B cell (primary cell): Measurements from ENCODE around the gene FUS. TPM values are rescaled to one million over a fixed set of nuclear protein-coding genes. Genes with fewer than 3 reads are reported as not detected.

Experiments used
- ATAC-seq: fragments of 200-7000 bp; cut with Tn5 transposase; one replicate; pipeline ENCODE4 v1.10.0; 2021; ENCODE audit warnings: low read depth, mild to moderate bottlenecking, moderate number of reproducible peaks, moderate library complexity
- CTCF ChIA-PET: fragments of 350-600 bp; sonication (Branson Sonifier 250); formaldehyde crosslinking; loops from one replicate; lab custom pipeline; 2021; ENCODE audit warnings: antibody characterized with exemption, inconsistent platforms; lab: Charles Lee
- POLR2A ChIA-PET: fragments of 350-600 bp; sonication (Branson Sonifier 250); formaldehyde crosslinking; loops from one replicate; lab custom pipeline; 2021; ENCODE audit warnings: antibody characterized with exemption; lab: Charles Lee
- DNase-seq: peaks from one replicate; pipeline ENCODE4 v3.0.0; 2013
- H2AFZ ChIP-seq: 2 replicates; pipeline ENCODE4 v1.6.1; 2012; ENCODE audit warnings: mild to moderate bottlenecking, low read depth, low read length; ENCODE audit not compliant: insufficient read depth, poor library complexity, severe bottlenecking
- H3K27ac ChIP-seq, 2 donors: 1 replicate in 1 of 2; 2 replicates in 1 of 2; pipeline ENCODE4 v1.5.1; 2012 to 2013; ENCODE audit warnings: low read length in 2 of 2, mild to moderate bottlenecking in 2 of 2, moderate library complexity in 1 of 2
- H3K27me3 ChIP-seq, 4 experiments: fragments of 200-600 bp in 1 of 4; sonication (generic) in 1 of 4; replicated peaks in 1 of 4; 1 replicate in 2 of 4; 2 replicates in 2 of 4; pipeline versions ENCODE4 v1.6.1 to v1.7.0; 2013 to 2016; ENCODE audit warnings: low read length in 3 of 4, mild to moderate bottlenecking in 2 of 4, mixed read lengths in 1 of 4, moderate library complexity in 1 of 4; ENCODE audit not compliant: insufficient read depth in 4 of 4, control insufficient read depth in 3 of 4; ENCODE audit errors: control extremely low read depth in 1 of 4
- H3K36me3 ChIP-seq, 2 experiments: replicated peaks in 1 of 2; 1 replicate in 1 of 2; 2 replicates in 1 of 2; pipeline versions ENCODE4 v1.6.1 to v1.7.1; 2013; ENCODE audit warnings: low read length in 1 of 2; ENCODE audit not compliant: insufficient read depth in 2 of 2, control insufficient read depth in 1 of 2; ENCODE audit errors: control extremely low read depth in 1 of 2, extremely low read depth in 1 of 2
- H3K4me1 ChIP-seq, 2 donors: fragments of 200-600 bp in 1 of 2; sonication (generic) in 1 of 2; 1 replicate in 1 of 2; 2 replicates in 1 of 2; pipeline versions ENCODE4 v1.5.1 to v1.6.1; 2013 to 2017; ENCODE audit warnings: low read length in 2 of 2; ENCODE audit not compliant: control insufficient read depth in 2 of 2, insufficient read depth in 2 of 2
- H3K4me2 ChIP-seq: replicated peaks from 2 replicates; pipeline ENCODE3; 2012; ENCODE audit warnings: mild to moderate bottlenecking, low read depth, low read length; ENCODE audit not compliant: poor library complexity, severe bottlenecking
- H3K4me3 ChIP-seq, 5 experiments: fragments of 200-600 bp in 1 of 5; sonication (generic) in 1 of 5; 1 replicate in 3 of 5; 2 replicates in 2 of 5; pipeline versions ENCODE4 v1.5.1 to v1.7.0; 2011 to 2016; ENCODE audit warnings: low read length in 4 of 5, mild to moderate bottlenecking in 4 of 5, low read depth in 2 of 5, control low read depth in 1 of 5, moderate library complexity in 1 of 5; ENCODE audit not compliant: insufficient read depth in 1 of 5; ENCODE audit errors: control extremely low read depth in 1 of 5, extremely low read depth in 1 of 5
- H3K79me2 ChIP-seq: fragments of 200-600 bp; sonication (generic); one replicate; pipeline ENCODE4 v1.6.0; 2016; ENCODE audit warnings: low read length; ENCODE audit not compliant: control insufficient read depth, insufficient read depth
- H3K9ac ChIP-seq: fragments of 200-600 bp; sonication (generic); 2 replicates; pipeline ENCODE4 v1.6.1; 2017; ENCODE audit warnings: mild to moderate bottlenecking, low read length, moderate library complexity
- H3K9me3 ChIP-seq, 3 donors: one replicate each; pipeline versions ENCODE4 v1.6.1 to v1.7.1; 2013; ENCODE audit warnings: low read length in 2 of 3; ENCODE audit not compliant: control insufficient read depth in 2 of 3, insufficient read depth in 1 of 3; ENCODE audit errors: control extremely low read depth in 1 of 3
- H4K20me1 ChIP-seq: 2 replicates; pipeline ENCODE4 v1.6.0; 2012; ENCODE audit warnings: mild to moderate bottlenecking, low read length; ENCODE audit not compliant: insufficient read depth, control insufficient read depth, poor library complexity, severe bottlenecking
- H3K27ac Mint-ChIP-seq: one replicate; pipeline ENCODE4 v1.8.0; 2021; ENCODE audit warnings: mixed read lengths
- H3K27me3 Mint-ChIP-seq: one replicate; pipeline ENCODE4 v1.8.0; 2021; ENCODE audit warnings: mixed read lengths
- H3K4me1 Mint-ChIP-seq: one replicate; pipeline ENCODE4 v1.8.0; 2021; ENCODE audit warnings: mixed read lengths
- H3K4me3 Mint-ChIP-seq: one replicate; pipeline ENCODE4 v1.8.0; 2021; ENCODE audit warnings: mixed read lengths
- H3K9me3 Mint-ChIP-seq: one replicate; pipeline ENCODE4 v1.8.0; 2022; ENCODE audit warnings: mixed read lengths; ENCODE audit not compliant: insufficient read depth
- CTCF ChIP-seq: fragments of 200-600 bp; IDR thresholded peaks from one replicate; pipeline ENCODE4 v1.8.0; 2022; ENCODE audit warnings: antibody characterized with exemption, mild to moderate bottlenecking
- EZH2 ChIP-seq: IDR thresholded peaks from 2 replicates; pipeline ENCODE4 v1.6.1; 2012; ENCODE audit warnings: borderline replicate concordance, low read depth, mild to moderate bottlenecking, moderate library complexity, low read length; ENCODE audit not compliant: insufficient read depth, poor library complexity, severe bottlenecking
- WGBS: methylation state at CpG from one replicate; pipeline ENCODE4 v1.1.5; 2013; ENCODE audit warnings: missing lambda C conversion rate; ENCODE audit not compliant: insufficient coverage; 5-methylcytosine and 5-hydroxymethylcytosine counted together
- intact Hi-C: fragments of 100-400 bp; cut with micrococcal nuclease; formaldehyde crosslinking; loops from one replicate; pipeline ENCODE4 v1.10.0; 2022
- polyA plus RNA-seq: library from polyadenylated mRNA; depleted of rRNA; stranded (reverse); fragments of >200 nt; gene quantifications from 2 replicates; pipeline ENCODE4 v1.2.3, GENCODE V29; 2012
- total RNA-seq, 2 donors: library from RNA; stranded (reverse); fragments of 120-200 nt in 1 of 2; gene quantifications; 1 replicate in 1 of 2; 2 replicates in 1 of 2; pipeline versions ENCODE4 v1.2.3 to v1.2.4, GENCODE V29; 2013 to 2022

The FUS gene
- total and polyA plus RNA-seq, 2 donors (not counting 1 experiment from before 2014, with no cell fraction given) = 181 to 597 TPM

- intact Hi-C loops = loop anchor here (10.0 kb wide), 2 partner anchors 80 to 690 kb away; partner anchors contain the start of genes BCKDK and ZNF267
- Mint-ChIP-seq H3K4me1 (peaks cover 57% of the 10 kb centered on the region), H3K9me3 (no peaks in the 10 kb centered on the region), H3K4me3 (no peak overlapping the region), H3K27me3 (no peaks in the 10 kb centered on the region), H3K27ac (no peak overlapping the region)
- H3K4me2 ChIP-seq = no peak overlapping the region
- TF ChIP-seq EZH2 (no peak), CTCF (no peak)
- H3K36me3 ChIP-seq = peaks cover 13 to 76% of the 10 kb centered on the region in 2 experiments
- no peak overlapping the region for H2AFZ ChIP-seq
- no peaks in the 10 kb centered on the region for H3K9me3 ChIP-seq
- no peak overlapping the region for H3K4me3 ChIP-seq
- H3K4me1 ChIP-seq = peaks cover 18 to 32% of the 10 kb centered on the region in 2 donors
- CTCF ChIA-PET = no interaction called here
- DNase-seq = no peak
- ATAC-seq = no peak
- POLR2A ChIA-PET = interaction anchor here (1.0 to 1.1 kb wide), 2 partner anchors 16 to 18 kb away, joined by 3 to 7 read pairs; partner anchors contain the start of gene PYCARD
- peaks cover 84% of the 10 kb centered on the region for H3K79me2 ChIP-seq
- H3K27me3 ChIP-seq = no peaks in the 10 kb centered on the region
- no peak overlapping the region for H3K9ac ChIP-seq
- H3K27ac ChIP-seq = no peak overlapping the region
- H4K20me1 ChIP-seq = peaks cover 93% of the 10 kb centered on the region
- 98% methylated on average over 14 of the region's 14 CpGs for WGBS
These were observed 4.9 kb downstream of the FUS start for GRCh38 chr16:31184888-31185287.

- 80% methylated on average over 3 of the region's 5 CpGs for WGBS
- peaks cover 56% of the 10 kb centered on the region for H3K4me1 Mint-ChIP-seq
- ChIA-PET CTCF (no interaction called here), POLR2A (interaction anchor here (0.6 kb wide), 1 partner anchor 219 kb away, joined by 8 read pairs; no protein-coding TSS in a partner anchor)
- H3K36me3 ChIP-seq = peaks cover 13 to 81% of the 10 kb centered on the region in 2 experiments
- TF ChIP-seq EZH2 = no peak
- TF ChIP-seq CTCF = no peak
- no peaks in the 10 kb centered on the region for H3K9me3 ChIP-seq
- H3K27me3 ChIP-seq = no peaks in the 10 kb centered on the region
- H3K4me3 ChIP-seq = no peak overlapping the region
- H3K4me3 Mint-ChIP-seq = no peak overlapping the region
- H3K27me3 Mint-ChIP-seq = no peaks in the 10 kb centered on the region
- H3K4me2 ChIP-seq = no peak overlapping the region
- intact Hi-C loops = loop anchor here (10.0 kb wide), 2 partner anchors 81 to 689 kb away; partner anchors contain the start of genes BCKDK and ZNF267
- H3K4me1 ChIP-seq = peaks cover 18 to 32% of the 10 kb centered on the region in 2 donors
- peaks cover 83% of the 10 kb centered on the region for H3K79me2 ChIP-seq
- peaks cover 98% of the 10 kb centered on the region for H4K20me1 ChIP-seq
- no peak overlapping the region for H3K9ac ChIP-seq
- no peak overlapping the region for H2AFZ ChIP-seq
- no peak overlapping the region for H3K27ac ChIP-seq
- DNase-seq (no peak), ATAC-seq (no peak)
- H3K27ac Mint-ChIP-seq = no peak overlapping the region
- H3K9me3 Mint-ChIP-seq = no peaks in the 10 kb centered on the region
These were observed 5.4 kb downstream of the FUS start for GRCh38 chr16:31185339-31185738.
